ENCODE data around the gene DUOXA1.

DNA sequence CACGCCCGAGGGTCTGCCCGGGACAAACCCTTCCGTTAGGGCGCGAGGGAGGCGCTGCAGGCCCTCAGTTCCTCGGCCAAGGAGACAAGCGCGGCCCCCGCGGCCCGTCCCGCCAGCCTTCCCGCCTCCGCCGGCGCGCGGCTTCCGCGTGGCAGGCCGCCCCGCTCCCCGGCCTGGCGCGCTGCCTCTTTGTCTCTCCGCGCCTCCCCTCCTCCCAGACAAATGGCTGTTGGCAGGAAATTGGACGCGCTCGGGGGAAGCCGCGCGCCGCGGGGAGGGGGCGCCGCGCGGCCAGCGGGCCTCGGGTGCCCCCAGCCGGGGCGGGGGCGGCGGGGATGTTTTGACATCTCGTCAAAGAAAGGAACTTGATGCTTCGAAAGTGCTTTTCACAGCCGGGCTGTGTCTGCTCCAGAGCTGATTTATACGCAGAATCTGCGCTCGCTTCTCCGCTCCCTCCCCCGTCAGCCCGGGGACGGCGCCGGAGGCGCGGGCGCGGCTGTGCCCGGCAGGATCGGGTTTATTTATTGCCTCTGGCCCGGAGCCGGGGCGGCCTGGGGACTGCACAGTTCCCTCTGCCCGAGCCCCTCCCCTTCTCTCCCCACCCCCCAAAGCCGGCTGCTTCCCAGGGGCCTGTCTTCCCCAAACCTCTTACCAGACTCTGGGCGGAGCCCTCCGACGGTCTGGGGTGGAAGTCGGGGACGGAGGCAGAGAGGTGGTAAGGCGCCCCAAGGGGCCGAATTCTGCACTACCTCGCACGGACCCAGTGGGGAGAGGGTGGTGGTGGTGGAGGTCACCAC is 37.4 kb upstream of the DUOXA1 start:
- TF ChIP-seq EP300 (IDR thresholded peaks at IDR 0.05; ENCODE audit: borderline replicate concordance) (no peak), RAD21 (IDR thresholded peaks at IDR 0.05; ENCODE audit: low read depth) (peak; percentile 18; the same call in 1 of the 2 replicates), YY1 (IDR thresholded peaks at IDR 0.05; ENCODE audit: low read depth) (peak; percentile 64; the same call in 1 of the 2 replicates), TEAD4 (IDR thresholded peaks at IDR 0.05) (no peak), FOXM1 (IDR thresholded peaks at IDR 0.05; ENCODE audit: borderline replicate concordance, low read depth) (no peak)
- TF ChIP-seq, protein P1, sequence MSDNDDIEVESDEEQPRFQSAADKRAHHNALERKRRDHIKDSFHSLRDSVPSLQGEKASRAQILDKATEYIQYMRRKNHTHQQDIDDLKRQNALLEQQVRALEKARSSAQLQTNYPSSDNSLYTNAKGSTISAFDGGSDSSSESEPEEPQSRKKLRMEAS (IDR thresholded peaks at IDR 0.05), result peak; percentile 78
- TF ChIP-seq, protein P2, sequence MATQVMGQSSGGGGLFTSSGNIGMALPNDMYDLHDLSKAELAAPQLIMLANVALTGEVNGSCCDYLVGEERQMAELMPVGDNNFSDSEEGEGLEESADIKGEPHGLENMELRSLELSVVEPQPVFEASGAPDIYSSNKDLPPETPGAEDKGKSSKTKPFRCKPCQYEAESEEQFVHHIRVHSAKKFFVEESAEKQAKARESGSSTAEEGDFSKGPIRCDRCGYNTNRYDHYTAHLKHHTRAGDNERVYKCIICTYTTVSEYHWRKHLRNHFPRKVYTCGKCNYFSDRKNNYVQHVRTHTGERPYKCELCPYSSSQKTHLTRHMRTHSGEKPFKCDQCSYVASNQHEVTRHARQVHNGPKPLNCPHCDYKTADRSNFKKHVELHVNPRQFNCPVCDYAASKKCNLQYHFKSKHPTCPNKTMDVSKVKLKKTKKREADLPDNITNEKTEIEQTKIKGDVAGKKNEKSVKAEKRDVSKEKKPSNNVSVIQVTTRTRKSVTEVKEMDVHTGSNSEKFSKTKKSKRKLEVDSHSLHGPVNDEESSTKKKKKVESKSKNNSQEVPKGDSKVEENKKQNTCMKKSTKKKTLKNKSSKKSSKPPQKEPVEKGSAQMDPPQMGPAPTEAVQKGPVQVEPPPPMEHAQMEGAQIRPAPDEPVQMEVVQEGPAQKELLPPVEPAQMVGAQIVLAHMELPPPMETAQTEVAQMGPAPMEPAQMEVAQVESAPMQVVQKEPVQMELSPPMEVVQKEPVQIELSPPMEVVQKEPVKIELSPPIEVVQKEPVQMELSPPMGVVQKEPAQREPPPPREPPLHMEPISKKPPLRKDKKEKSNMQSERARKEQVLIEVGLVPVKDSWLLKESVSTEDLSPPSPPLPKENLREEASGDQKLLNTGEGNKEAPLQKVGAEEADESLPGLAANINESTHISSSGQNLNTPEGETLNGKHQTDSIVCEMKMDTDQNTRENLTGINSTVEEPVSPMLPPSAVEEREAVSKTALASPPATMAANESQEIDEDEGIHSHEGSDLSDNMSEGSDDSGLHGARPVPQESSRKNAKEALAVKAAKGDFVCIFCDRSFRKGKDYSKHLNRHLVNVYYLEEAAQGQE (IDR thresholded peaks at IDR 0.05; ENCODE audit: low read depth), result no peak
